CD14-positive monocyte (primary cell): ENCODE results near the gene ID4. TPM values are rescaled to one million over a fixed set of nuclear protein-coding genes. Genes with fewer than 3 reads are reported as not detected.

Source experiments
- DNase-seq, 3 donors: peaks; one replicate each; pipeline ENCODE4 v3.0.0-alpha.2; 2011 to 2022
- H2AFZ ChIP-seq: 2 replicates; pipeline ENCODE4 v1.6.0; 2012; ENCODE audit warnings: mild to moderate bottlenecking, low read depth, low read length, inconsistent platforms; ENCODE audit not compliant: insufficient read depth, poor library complexity, severe bottlenecking
- H3K27ac ChIP-seq, 2 donors: 1 replicate in 1 of 2; 2 replicates in 1 of 2; pipeline ENCODE4 v1.5.1; 2012 to 2013; ENCODE audit warnings: low read length in 2 of 2, control low read depth in 1 of 2, inconsistent platforms in 1 of 2, low read depth in 1 of 2, mild to moderate bottlenecking in 1 of 2
- H3K27me3 ChIP-seq, 2 donors: one replicate each; pipeline versions ENCODE4 v1.6.0 to v1.6.1; 2011 to 2013; ENCODE audit warnings: low read length in 2 of 2; ENCODE audit not compliant: control insufficient read depth in 2 of 2, insufficient read depth in 2 of 2
- H3K36me3 ChIP-seq, 2 donors: replicated peaks in 1 of 2; 1 replicate in 1 of 2; 2 replicates in 1 of 2; pipeline versions ENCODE4 v1.5.1 to v1.6.1; 2012 to 2013; ENCODE audit warnings: low read length in 2 of 2, control low read depth in 1 of 2, inconsistent platforms in 1 of 2, mild to moderate bottlenecking in 1 of 2; ENCODE audit not compliant: insufficient read depth in 2 of 2, control insufficient read depth in 1 of 2
- H3K4me1 ChIP-seq, 2 donors: 1 replicate in 1 of 2; 2 replicates in 1 of 2; pipeline versions ENCODE4 v1.5.1 to v1.6.1; 2012 to 2013; ENCODE audit warnings: low read length in 2 of 2, control low read depth in 1 of 2, inconsistent platforms in 1 of 2, mild to moderate bottlenecking in 1 of 2, moderate library complexity in 1 of 2; ENCODE audit not compliant: insufficient read depth in 2 of 2, control insufficient read depth in 1 of 2
- H3K4me2 ChIP-seq: replicated peaks from 2 replicates; pipeline ENCODE3; 2012; ENCODE audit warnings: low read length, moderate library complexity, mild to moderate bottlenecking; ENCODE audit not compliant: poor library complexity, severe bottlenecking; ENCODE audit errors: extremely low read depth
- H3K4me3 ChIP-seq, 3 experiments: fragments of 200-600 bp in 1 of 3; sonication (generic) in 1 of 3; replicated peaks in 1 of 3; 1 replicate in 2 of 3; 2 replicates in 1 of 3; pipeline ENCODE4 v1.5.1; 2011 to 2013; ENCODE audit warnings: low read length in 3 of 3, mild to moderate bottlenecking in 3 of 3, control low read depth in 2 of 3, low read depth in 2 of 3, inconsistent platforms in 1 of 3, moderate library complexity in 1 of 3
- H3K79me2 ChIP-seq: 2 replicates; pipeline ENCODE4 v1.6.0; 2012; ENCODE audit warnings: mild to moderate bottlenecking, control low read depth, inconsistent platforms, low read length, moderate library complexity; ENCODE audit not compliant: insufficient read depth
- H3K9ac ChIP-seq: 2 replicates; pipeline ENCODE4 v1.6.0; 2017; ENCODE audit warnings: low read length, mild to moderate bottlenecking; ENCODE audit not compliant: insufficient read depth, poor library complexity, severe bottlenecking
- H3K9me3 ChIP-seq, 2 donors: replicated peaks in 1 of 2; 1 replicate in 1 of 2; 2 replicates in 1 of 2; pipeline versions ENCODE4 v1.5.1 to v1.6.1; 2012 to 2013; ENCODE audit warnings: low read length in 2 of 2, control low read depth in 1 of 2; ENCODE audit not compliant: control insufficient read depth in 1 of 2, insufficient read depth in 1 of 2
- H4K20me1 ChIP-seq: 2 replicates; pipeline ENCODE4 v1.6.0; 2012; ENCODE audit warnings: mild to moderate bottlenecking, low read length, control low read depth, moderate library complexity; ENCODE audit not compliant: insufficient read depth
- H3K27ac Mint-ChIP-seq, 7 donors: one replicate each; pipeline ENCODE4 v1.8.0; 2020; ENCODE audit warnings: mild to moderate bottlenecking in 7 of 7, mixed read lengths in 7 of 7, moderate library complexity in 6 of 7, inconsistent platforms in 2 of 7
- H3K27me3 Mint-ChIP-seq, 3 donors: one replicate each; pipeline ENCODE4 v1.8.0; 2021 to 2022; ENCODE audit warnings: low read depth in 3 of 3, mild to moderate bottlenecking in 3 of 3, mixed read lengths in 3 of 3, moderate library complexity in 3 of 3, inconsistent platforms in 1 of 3
- H3K36me3 Mint-ChIP-seq, 2 donors: one replicate each; pipeline ENCODE4 v1.8.0; 2020; ENCODE audit warnings: mixed read lengths in 2 of 2, inconsistent platforms in 1 of 2, mild to moderate bottlenecking in 1 of 2
- H3K4me1 Mint-ChIP-seq: one replicate; pipeline ENCODE4 v1.8.0; 2020; ENCODE audit warnings: mild to moderate bottlenecking, mixed read lengths
- H3K4me3 Mint-ChIP-seq, 2 donors: one replicate each; pipeline ENCODE4 v1.8.0; 2020; ENCODE audit warnings: mild to moderate bottlenecking in 2 of 2, mixed read lengths in 2 of 2, moderate library complexity in 1 of 2
- H3K9me3 Mint-ChIP-seq, 7 donors: one replicate each; pipeline ENCODE4 v1.8.0; 2020 to 2022; ENCODE audit warnings: mixed read lengths in 7 of 7, mild to moderate bottlenecking in 6 of 7, moderate library complexity in 6 of 7, inconsistent platforms in 2 of 7
- CTCF ChIP-seq: fragments of 200-600 bp; IDR thresholded peaks from one replicate; pipeline ENCODE4 v1.8.0; 2022; ENCODE audit warnings: antibody characterized with exemption, mild to moderate bottlenecking
- WGBS: methylation state at CpG from one replicate; pipeline ENCODE4 v1.1.5; 2013; ENCODE audit warnings: missing lambda C conversion rate; ENCODE audit not compliant: insufficient coverage; 5-methylcytosine and 5-hydroxymethylcytosine counted together
- intact Hi-C, 2 donors: fragments of 100-400 bp; cut with micrococcal nuclease; formaldehyde crosslinking; loops; one replicate each; pipeline versions ENCODE4 v1.15.0 to v1.15.1; 2023
- polyA plus RNA-seq, 3 donors: library from polyadenylated mRNA; depleted of rRNA in 1 of 3; unstranded in 2 of 3; stranded (reverse) in 1 of 3; fragments of 300-500 nt in 2 of 3; fragments of >200 nt in 1 of 3; fragmentation: Illumina TruSeq in 2 of 3; gene quantifications; 1 replicate in 2 of 3; 2 replicates in 1 of 3; pipeline ENCODE4 v1.2.3, GENCODE V29; 2012 to 2021

ID4 gene
- polyA plus RNA-seq, 3 donors: not detected

GRCh38 chr6:19818805-19819204, 18.4 kb upstream of the ID4 start:
- Histone ChIP-seq H3K4me1 (no peaks in the 10 kb centered on the region), H3K4me3 (no peak overlapping the region), H3K27me3 (peaks cover 0 to 2% of the 10 kb centered on the region in 2 donors), H3K27ac (no peak overlapping the region), H3K4me2 (no peak overlapping the region), H3K36me3 (no peaks in the 10 kb centered on the region), H2AFZ (no peak overlapping the region), H3K9me3 (no peaks in the 10 kb centered on the region), H4K20me1 (no peaks in the 10 kb centered on the region), H3K9ac (no peak overlapping the region), H3K79me2 (no peaks in the 10 kb centered on the region)
- intact Hi-C loops: no loop called here
- no peak for DNase-seq
- no peak for TF ChIP-seq CTCF
- no CpG with 5 or more reads among the region's 2 CpGs for WGBS
- Mint-ChIP-seq H3K27me3 (peaks cover 6 to 8% (median 7%) of the 10 kb centered on the region in 3 donors), H3K27ac (no peak overlapping the region), H3K36me3 (no peaks in the 10 kb centered on the region), H3K4me1 (no peaks in the 10 kb centered on the region), H3K4me3 (no peak overlapping the region), H3K9me3 (peaks cover 0 to 4% (median 2%) of the 10 kb centered on the region in 7 donors)

GRCh38 chr6:19824058-19824807, 12.9 kb upstream of the ID4 start:
- Histone ChIP-seq H3K4me2 (no peak overlapping the region), H3K27ac (no peak overlapping the region), H4K20me1 (no peaks in the 10 kb centered on the region), H3K79me2 (no peaks in the 10 kb centered on the region), H3K9ac (no peak overlapping the region), H3K36me3 (no peaks in the 10 kb centered on the region), H3K4me1 (no peaks in the 10 kb centered on the region), H3K4me3 (no peak overlapping the region), H3K27me3 (no peaks in the 10 kb centered on the region), H2AFZ (no peak overlapping the region), H3K9me3 (no peaks in the 10 kb centered on the region)
- H3K27me3 Mint-ChIP-seq: peaks cover 2 to 3% (median 3%) of the 10 kb centered on the region in 3 donors
- H3K36me3 Mint-ChIP-seq: no peaks in the 10 kb centered on the region
- no peak for TF ChIP-seq CTCF
- intact Hi-C loops: no loop called here
- 100% methylated on average over 3 of the region's 6 CpGs for WGBS
- H3K4me1 Mint-ChIP-seq: no peaks in the 10 kb centered on the region
- no peak overlapping the region for H3K4me3 Mint-ChIP-seq
- no peak for DNase-seq
- H3K9me3 Mint-ChIP-seq: peaks cover 2 to 10% (median 5%) of the 10 kb centered on the region in 7 donors
- no peak overlapping the region for H3K27ac Mint-ChIP-seq
